Renal cortex interstitium (tissue), 15 donors: Measurements from ENCODE around the gene OR2F2. TPM values are rescaled to one million over a fixed set of nuclear protein-coding genes. Genes with fewer than 3 reads are reported as not detected.

ENCODE experiments used
- DNase-seq, 11 donors: peaks; one replicate each; pipeline ENCODE4 v3.0.0-alpha.2; 2013; ENCODE audit warnings: low read depth in 9 of 11, low spot score in 4 of 11; ENCODE audit errors: extremely low read depth in 1 of 11
- long read RNA-seq, 16 experiments: transcript quantifications; one replicate each; lab custom pipeline, GENCODE V29; 2026
- polyA plus RNA-seq, 3 donors: library from polyadenylated mRNA; unstranded; fragments of 120-200 nt; gene quantifications; one replicate each; pipeline ENCODE4 v1.2.1, GENCODE V29; 2013; ENCODE audit not compliant: insufficient read length in 3 of 3

Gene OR2F2
- polyA plus RNA-seq: not detected
- long read RNA-seq, donor 1: 0 reads
- long read RNA-seq, donor 2: 0 reads
- long read RNA-seq, donor 3: 0 reads
- long read RNA-seq, donor 4: 0 reads
- long read RNA-seq, donor 5: 0 reads
- long read RNA-seq, donor 6: 0 reads
- long read RNA-seq, donor 7: 0 reads
- long read RNA-seq, donor 8: 0 reads
- long read RNA-seq, donor 9: 0 reads
- long read RNA-seq, donor 10, partial matches to known transcripts: 0 of 1 reads
- long read RNA-seq, donor 10, other reads (novel, unspliced or antisense): 0 of 1 reads
- long read RNA-seq, donor 11: 0 reads
- long read RNA-seq, donor 12: 0 reads
- long read RNA-seq, donor 13: 0 reads
- long read RNA-seq, donor 14: 0 reads
- long read RNA-seq, donor 15: 0 reads
- long read RNA-seq, donor 16: 0 reads

GRCh38 chr7:143934526-143935325 is at the start of gene OR2F2:
TSS of gene OR2F2 (plus strand) at chr7:143935233. CDS start at chr7:143935233, 0 bp downstream.
- DNase-seq: peak in 2 of 11 donors; percentile 4 to 8

GRCh38 chr7:143885951-143886350 is 49.1 kb upstream of the OR2F2 start:
- no peak for DNase-seq

GRCh38 chr7:143886826-143887477 is 48.1 kb upstream of the OR2F2 start:
- DNase-seq: no peak

GRCh38 chr7:143889068-143889467 is 46.0 kb upstream of the OR2F2 start:
- DNase-seq: no peak

GRCh38 chr7:143890558-143890957 is 44.5 kb upstream of the OR2F2 start:
- no peak for DNase-seq

- DNase-seq: no peak
These were observed 43.6 kb upstream of the OR2F2 start for GRCh38 chr7:143891457-143891856.

GRCh38 chr7:143892527-143893300 is 42.3 kb upstream of the OR2F2 start:
- no peak for DNase-seq

- no peak for DNase-seq
These were observed 38.4 kb upstream of the OR2F2 start for GRCh38 chr7:143896667-143897066.

GRCh38 chr7:143898810-143899209 is 36.2 kb upstream of the OR2F2 start:
- no peak for DNase-seq

GRCh38 chr7:143900230-143900766 is 34.7 kb upstream of the OR2F2 start:
- DNase-seq: no peak

GRCh38 chr7:143901332-143901667 is 33.7 kb upstream of the OR2F2 start:
- DNase-seq: peak in 2 of 11 donors; percentile 43 to 57

- peak; percentile 86 to 94 (median 92) for DNase-seq
These were observed 33.2 kb upstream of the OR2F2 start, which contains the start of gene TCAF1 for GRCh38 chr7:143901668-143902331. TSS of gene TCAF1 (minus strand) at chr7:143902176. CDS start at chr7:143876608, 25,568 bp downstream.

GRCh38 chr7:143902332-143902899 is 32.6 kb upstream of the OR2F2 start:
- DNase-seq: no peak

GRCh38 chr7:143905509-143905908 is 29.5 kb upstream of the OR2F2 start:
- DNase-seq: no peak

- no peak for DNase-seq
These were observed 28.9 kb upstream of the OR2F2 start for GRCh38 chr7:143906151-143906550.

- DNase-seq: no peak
These were observed 28.1 kb upstream of the OR2F2 start for GRCh38 chr7:143906895-143907294.

GRCh38 chr7:143908120-143908519 is 26.9 kb upstream of the OR2F2 start:
- DNase-seq: no peak

GRCh38 chr7:143909863-143910262 is 25.2 kb upstream of the OR2F2 start:
- DNase-seq: no peak
